ENCODE results near the gene M1AP.

M1AP gene

DNA sequence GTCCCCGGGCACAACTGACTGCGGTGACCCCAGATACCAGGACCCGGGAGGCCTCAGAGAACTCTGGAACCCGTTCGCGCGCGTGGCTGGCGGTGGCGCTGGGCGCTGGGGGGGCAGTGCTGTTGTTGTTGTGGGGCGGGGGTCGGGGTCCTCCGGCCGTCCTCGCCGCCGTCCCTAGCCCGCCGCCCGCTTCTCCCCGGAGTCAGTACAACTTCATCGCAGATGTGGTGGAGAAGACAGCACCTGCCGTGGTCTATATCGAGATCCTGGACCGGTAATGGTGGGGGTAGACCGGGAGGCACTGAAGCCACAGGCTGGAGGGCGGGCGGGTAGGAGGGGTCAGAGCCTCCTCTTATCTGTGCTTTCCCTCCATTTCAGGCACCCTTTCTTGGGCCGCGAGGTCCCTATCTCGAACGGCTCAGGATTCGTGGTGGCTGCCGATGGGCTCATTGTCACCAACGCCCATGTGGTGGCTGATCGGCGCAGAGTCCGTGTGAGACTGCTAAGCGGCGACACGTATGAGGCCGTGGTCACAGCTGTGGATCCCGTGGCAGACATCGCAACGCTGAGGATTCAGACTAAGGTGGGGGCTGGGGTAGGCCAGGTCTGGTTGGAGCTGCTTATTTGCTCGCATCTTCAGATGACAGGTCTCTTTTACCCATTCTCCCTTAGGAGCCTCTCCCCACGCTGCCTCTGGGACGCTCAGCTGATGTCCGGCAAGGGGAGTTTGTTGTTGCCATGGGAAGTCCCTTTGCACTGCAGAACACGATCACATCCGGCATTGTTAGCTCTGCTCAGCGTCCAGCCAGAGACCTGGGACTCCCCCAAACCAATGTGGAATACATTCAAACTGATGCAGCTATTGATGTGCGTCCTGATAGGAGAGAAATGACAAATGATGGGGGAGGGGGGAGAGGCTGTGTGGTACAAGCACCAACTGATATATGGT is 117.6 kb downstream of the M1AP start:
- DNase-seq (ENCODE audit: insufficient read length, low spot score) (no peak), FAIRE-seq (no peak)
- TF ChIP-seq, protein P1, sequence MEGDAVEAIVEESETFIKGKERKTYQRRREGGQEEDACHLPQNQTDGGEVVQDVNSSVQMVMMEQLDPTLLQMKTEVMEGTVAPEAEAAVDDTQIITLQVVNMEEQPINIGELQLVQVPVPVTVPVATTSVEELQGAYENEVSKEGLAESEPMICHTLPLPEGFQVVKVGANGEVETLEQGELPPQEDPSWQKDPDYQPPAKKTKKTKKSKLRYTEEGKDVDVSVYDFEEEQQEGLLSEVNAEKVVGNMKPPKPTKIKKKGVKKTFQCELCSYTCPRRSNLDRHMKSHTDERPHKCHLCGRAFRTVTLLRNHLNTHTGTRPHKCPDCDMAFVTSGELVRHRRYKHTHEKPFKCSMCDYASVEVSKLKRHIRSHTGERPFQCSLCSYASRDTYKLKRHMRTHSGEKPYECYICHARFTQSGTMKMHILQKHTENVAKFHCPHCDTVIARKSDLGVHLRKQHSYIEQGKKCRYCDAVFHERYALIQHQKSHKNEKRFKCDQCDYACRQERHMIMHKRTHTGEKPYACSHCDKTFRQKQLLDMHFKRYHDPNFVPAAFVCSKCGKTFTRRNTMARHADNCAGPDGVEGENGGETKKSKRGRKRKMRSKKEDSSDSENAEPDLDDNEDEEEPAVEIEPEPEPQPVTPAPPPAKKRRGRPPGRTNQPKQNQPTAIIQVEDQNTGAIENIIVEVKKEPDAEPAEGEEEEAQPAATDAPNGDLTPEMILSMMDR (IDR thresholded peaks at IDR 0.05; ENCODE audit: insufficient read depth, missing control alignments) = no peak

DNA sequence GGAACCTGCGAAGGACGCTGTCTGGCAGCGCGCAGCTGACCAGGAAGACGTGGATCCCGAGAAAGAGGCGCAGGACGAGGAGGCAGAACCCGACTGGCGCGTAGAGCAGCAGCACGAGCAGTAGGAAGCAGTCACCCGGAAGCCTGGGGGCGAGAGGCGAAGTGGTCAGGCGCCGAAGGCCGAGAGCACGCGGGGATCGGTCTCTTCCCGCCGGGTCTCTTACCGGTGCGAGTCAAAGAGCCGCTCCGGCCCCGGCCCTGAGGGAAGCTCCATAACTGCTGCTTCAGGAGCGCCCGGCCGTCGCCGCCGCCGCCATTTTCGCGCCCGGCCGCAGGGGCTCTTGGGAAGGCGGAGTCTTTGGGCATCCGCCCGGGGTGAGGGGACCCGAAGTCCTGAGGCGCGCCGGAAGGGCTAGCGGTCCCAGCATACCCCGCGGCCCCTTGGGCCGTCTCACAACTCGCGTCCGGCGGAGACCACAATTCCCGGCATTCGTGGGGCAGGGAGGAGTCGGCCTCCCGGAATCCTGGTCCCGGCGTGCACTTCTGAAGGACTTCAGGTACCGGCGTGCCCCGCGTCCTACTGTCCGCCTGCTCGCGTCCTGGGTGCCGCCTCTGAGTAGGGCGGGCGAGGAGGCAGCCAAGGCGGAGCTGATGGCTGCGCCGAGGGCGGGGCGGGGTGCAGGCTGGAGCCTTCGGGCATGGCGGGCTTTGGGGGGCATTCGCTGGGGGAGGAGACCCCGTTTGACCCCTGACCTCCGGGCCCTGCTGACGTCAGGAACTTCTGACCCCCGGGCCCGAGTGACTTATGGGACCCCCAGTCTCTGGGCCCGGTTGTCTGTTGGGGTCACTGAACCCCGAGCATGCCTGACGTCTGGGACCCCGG is 118.5 kb downstream of the M1AP start, which contains the start of the genes AUP1 and HTRA2:
Gene AUP1 (minus strand): TSS at position 350 of the 882 bp plus-strand sequence. CDS start 77 bp downstream, at position 273.
Gene HTRA2 (plus strand): TSS at position 577 of the 882 bp plus-strand sequence. CDS start 74 bp downstream, at position 651.
- FAIRE-seq = no peak
- DNase-seq (ENCODE audit: insufficient read length, low spot score) = peak; percentile 99
- TF ChIP-seq, protein P1 (IDR thresholded peaks at IDR 0.05; ENCODE audit: insufficient read depth, missing control alignments) = no peak

DNA sequence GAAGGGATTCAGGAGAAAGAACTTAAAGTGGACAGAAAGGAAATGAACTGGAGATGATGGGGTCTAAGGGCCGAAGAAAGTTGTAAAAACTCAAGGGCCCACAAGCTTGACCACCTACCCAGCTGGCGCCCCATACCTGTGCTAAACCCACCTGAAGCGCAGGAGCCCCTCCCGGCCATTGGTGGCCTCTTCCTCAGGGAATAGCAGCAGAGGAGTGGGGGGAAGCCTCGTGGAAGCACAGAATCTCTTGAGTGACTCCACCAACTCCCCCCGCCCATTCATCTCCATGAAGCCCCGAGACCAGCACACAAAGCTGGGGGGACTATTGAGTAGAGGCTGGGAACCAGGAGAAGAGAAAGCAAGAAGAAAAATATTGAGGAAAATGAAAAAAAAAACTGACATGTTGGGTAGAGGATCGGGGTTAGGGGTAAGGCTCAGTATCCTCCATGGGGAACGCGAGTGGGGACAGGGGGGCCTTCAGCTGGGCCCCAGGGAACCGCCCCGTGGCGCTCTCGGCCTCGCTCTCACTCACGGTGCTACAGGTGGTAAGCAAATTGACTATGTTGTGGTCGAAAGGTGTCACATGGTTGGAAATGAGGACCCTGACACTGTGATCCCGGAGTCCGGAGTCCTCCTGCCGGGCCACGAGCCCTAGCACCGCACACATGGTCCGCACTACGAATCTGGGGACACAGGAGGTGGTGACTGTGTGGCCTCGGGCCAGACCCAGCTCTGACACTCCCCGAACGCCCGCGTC is 119.4 kb downstream of the M1AP start:
- no peak for DNase-seq (ENCODE audit: insufficient read length, low spot score)
- no peak for FAIRE-seq
- TF ChIP-seq, protein P1 (IDR thresholded peaks at IDR 0.05; ENCODE audit: insufficient read depth, missing control alignments) = no peak

DNA sequence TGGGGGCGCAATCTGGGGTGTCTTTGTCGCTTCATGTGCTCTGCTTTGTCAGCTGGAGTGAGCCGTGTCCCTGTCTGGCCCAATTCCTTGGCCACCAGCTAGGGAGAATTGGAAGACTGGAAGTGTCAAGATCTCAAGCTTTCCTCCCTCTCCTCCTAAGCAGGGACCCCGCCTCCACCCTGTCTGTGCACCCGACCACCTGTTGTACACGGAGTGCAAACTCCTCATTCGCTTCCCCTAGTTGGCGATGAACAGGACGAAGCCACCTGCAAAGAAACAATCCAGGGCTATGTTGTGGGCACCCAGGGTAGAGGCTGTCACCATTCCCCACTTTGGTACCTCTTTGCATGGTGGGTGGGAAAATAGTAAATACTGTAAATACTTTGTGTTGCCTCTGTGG is 120.4 kb downstream of the M1AP start:
- FAIRE-seq (no peak), DNase-seq (ENCODE audit: insufficient read length, low spot score) (no peak)
- TF ChIP-seq, protein P1 (IDR thresholded peaks at IDR 0.05; ENCODE audit: insufficient read depth, missing control alignments) = no peak

DNA sequence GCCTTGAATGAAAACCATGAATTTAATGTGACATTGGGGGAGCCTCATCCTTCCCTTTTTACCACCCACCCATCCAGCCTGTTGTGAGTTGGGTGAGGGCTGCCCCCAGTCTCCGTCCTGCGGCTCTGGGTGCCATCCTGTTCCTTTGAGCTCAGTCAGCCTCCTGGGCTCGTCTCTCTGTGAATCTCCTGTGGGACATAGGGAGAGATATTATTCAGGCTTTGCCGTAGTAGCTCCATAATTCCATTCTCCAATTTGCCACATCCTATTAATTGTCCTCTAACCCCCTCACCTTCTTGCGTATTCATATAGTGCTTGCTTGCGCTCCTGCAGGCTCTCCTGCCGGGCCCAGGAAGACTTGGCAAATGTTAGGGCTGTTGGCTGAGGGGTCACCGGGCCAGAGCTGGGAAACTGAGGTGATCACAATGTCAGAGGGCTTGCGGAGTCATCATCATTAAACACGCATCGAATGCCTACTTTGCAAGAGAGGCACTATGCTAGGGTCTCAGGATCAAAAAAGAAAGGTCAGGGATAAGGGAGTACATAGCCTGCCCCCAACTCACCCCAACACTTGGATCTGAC is 121.4 kb downstream of the M1AP start:
- TF ChIP-seq, protein P1 (IDR thresholded peaks at IDR 0.05; ENCODE audit: insufficient read depth, missing control alignments) = no peak

More for the DNA sequence above, 121.4 kb downstream of the M1AP start:
- DNase-seq (ENCODE audit: insufficient read length, low spot score) (no peak), FAIRE-seq (no peak)

All from D721Med (cell line).